K562 treated with DMSO at 1 percent for 24 hours (cell line): Measurements from ENCODE around the gene CDH4. TPM values are rescaled to one million over a fixed set of nuclear protein-coding genes. Genes with fewer than 3 reads are reported as not detected.

Source experiments
- total RNA-seq: library from RNA; unstranded; fragments of 300-600 nt; gene quantifications from 2 replicates; pipeline ENCODE4 v1.2.3, GENCODE V29; 2022; ENCODE audit warnings: low read depth; ENCODE audit not compliant: insufficient read depth

Gene CDH4
- total RNA-seq, result 0.25 and 0.28 TPM in 2 replicates

DNA sequence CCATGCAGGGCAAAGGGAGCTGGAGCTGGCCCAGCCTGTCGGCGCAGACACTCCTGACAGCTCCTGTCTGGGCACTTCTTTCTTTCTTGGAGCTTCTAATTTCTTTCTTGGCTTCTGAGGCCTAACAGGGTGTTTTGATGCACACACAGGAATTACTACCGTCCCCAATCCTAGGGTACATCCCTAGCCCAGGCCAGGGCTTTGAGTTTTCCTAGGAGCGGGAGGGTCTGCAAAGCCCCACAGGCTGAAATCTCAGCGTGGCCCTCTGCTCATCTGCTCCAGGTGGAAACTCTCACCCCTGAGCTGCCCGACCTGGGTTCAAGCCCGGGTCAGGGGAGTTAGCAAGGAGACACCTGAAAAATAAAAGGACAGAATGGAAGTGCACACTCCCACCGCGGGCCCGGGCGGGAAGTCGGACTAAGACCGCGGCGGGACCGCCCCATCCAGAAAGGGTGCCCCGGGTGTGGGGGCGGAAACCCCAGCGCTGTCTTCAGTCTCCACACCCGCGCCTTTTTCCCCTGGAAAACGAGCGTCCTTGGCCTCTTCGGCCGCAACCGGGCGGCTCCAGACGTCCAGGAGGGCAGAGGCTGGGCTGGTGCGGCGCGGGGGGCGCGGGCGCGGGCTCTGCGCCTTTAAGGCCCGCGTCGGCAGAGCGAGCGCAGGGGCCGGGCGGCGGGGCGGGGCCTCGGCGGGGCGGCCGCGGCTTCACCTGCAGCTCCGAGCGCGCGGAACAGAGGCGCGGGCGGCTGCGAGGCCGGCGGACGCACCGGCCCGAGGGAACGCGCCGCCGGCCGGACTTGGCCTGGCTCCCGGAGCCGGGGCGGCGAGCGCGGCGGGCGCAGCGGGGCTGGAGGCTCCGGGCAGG lies at the start of gene CDH4:
CDH4 (plus strand) TSS at position 733 of the 865 bp plus-strand sequence.

